Non-pigmented ciliary epithelial cell (primary cell): Measurements from ENCODE around the gene GRID2.

Source experiments
- DNase-seq: peaks from one replicate; pipeline ENCODE4 v3.0.0-alpha.2; 2010; ENCODE audit warnings: low read depth

GRID2 gene

DNA sequence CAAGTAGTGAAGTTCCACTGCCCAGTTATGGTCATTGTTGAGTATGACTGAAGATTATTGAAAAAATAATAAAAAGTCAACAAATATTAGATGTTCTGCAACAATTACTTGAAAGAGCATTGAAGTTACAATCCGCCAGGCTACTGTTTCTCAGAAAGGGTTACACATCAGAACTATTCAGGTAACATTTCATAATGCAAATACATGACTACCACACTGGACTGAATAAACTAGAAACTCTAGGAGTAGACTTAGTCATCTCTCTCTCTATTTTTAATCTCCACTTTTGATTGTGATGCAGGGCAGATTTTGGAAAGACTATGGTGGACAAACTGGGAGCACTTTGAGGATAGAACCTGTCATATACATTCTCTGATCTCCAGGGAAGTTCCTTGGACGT lies 776.5 kb downstream of the GRID2 start:
- no peak for DNase-seq

DNA sequence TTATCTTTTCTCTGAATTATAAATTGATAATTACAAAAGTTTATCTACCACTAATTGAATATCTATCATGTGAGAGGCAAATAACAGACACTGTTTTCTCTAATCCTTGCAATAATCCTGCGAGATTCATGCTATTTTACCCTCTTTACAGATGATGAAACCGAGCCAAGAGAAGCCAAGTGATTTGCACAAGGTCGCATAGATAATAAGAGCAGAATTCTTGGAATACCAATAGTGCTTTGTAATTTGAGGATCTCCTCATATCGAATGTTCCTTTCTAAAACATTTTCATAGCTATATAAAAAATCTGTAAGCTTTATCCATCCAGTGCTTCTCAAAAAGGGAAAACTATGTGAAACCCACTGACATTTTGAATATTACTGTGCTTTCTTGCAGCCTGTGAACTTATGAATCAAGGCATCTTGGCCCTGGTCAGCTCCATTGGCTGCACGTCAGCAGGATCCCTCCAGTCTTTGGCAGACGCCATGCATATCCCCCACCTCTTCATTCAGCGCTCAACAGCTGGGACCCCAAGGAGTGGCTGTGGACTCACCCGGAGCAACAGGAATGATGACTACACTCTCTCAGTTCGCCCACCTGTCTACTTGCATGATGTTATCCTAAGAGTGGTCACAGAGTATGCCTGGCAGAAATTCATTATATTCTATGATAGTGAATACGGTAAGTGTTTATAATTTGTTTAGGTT lies 781.0 kb downstream of the GRID2 start:
- DNase-seq: no peak

DNA sequence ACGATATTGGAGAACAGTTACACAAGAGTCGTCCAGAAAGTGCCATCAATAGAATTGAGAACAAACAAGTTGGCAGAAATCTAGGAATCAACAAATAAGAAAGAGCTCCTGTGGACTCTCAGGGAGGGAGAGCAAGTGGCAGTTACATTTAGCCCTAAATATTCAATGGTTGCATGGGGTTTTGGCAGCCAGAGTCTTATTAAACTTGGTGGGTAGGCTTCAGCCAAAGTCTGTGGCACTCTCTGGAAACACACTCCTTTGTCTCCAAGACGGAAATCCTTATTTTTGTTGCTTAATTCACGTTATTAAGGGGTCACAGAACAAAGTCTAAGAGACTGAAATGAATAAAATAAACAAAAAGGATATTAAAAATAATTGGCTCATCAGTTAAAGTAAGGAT lies 782.6 kb downstream of the GRID2 start:
- no peak for DNase-seq

DNA sequence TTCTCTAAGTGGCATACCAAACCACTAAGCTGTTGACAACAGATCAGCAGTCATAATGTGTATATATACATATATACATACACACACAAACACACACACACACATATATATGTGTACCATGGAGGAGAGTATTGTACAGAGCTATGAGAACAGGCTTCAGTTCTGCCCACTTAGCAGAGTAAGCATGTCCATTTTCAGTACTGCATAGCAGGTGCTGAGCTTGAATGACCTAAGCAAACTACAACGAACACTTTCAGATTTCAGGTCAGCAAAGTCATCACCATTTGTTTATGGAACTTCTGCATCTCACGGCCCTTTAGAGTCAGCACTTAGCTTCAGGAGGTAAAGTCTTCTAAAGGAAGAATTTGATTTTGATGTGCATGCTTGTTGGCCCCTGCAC lies 789.0 kb downstream of the GRID2 start:
- no peak for DNase-seq

DNA sequence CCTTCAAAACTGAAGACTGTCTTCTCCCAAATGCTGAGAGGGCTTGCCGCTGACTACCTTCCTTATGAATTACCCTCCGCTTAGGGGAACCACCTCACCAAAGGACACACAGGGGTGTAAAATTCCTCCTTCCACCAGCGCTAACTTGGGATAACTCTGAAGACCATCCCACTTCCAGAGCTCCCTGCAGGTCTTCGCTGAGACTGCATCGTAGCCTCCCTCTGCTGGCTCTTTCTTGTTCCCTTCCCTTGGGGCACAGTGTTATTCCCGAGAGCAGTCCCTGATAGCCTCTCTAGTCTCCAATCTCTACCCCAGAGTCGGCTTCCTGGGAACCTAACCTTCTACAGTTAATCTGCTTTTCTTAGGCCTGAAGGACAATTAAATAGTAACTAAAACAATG lies 799.3 kb downstream of the GRID2 start:
- no peak for DNase-seq

DNA sequence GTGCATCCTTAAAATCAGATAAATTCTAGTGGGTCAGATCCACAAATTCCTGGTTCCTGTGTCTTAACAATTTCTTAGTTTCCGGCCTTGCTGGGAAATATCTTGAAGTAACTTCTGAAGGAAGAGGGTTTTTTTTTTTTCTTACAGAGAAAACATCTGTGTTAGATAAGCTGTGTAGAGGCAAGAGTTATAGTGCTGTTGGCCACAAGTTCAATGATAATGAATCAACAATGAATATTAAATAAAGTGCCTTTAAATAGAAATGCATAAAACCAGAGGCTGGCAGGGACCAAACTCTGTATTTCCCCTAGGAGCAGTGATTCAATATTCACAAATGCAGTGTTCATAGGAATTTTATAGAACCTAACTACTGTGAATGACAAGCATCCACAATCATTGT lies 812.9 kb downstream of the GRID2 start:
- no peak for DNase-seq

DNA sequence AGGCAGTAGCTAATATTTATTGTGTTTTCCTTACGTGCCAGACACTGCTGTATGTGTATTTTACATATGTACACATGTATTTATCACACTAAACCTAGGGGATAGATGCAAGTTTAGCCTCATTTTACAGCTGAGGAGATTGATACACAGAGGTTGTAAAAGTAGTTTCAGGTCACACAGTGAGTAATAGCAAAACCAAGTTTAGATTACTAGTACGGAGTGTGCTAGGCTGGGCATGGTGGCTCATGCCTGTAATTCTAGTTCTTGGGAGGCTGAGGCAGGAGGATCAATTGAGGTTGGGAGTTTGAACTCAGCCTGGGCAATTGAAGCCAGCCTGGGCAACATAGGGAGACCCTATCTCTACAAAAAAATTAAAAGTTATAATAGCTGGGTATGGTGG lies 823.7 kb downstream of the GRID2 start:
- no peak for DNase-seq

DNA sequence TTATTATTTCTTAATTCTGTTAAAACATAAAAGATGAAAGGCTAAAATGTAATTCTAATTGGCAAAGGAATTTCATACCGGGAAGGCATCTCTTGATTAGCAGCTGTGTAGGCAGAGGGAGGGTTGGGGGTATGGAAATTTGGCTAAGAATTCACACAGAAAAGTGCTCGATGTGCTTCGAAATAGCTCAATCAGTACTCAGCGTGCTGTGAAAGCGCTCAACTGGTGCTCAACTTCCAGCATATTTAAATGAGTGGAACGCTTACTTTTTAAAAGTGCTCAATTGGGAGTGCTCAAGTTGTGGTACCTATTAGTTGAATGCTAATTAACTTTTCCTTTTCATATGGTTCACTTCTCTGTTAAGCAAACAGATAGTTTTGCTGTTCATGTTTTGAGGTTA lies 828.9 kb downstream of the GRID2 start:
- no peak for DNase-seq

DNA sequence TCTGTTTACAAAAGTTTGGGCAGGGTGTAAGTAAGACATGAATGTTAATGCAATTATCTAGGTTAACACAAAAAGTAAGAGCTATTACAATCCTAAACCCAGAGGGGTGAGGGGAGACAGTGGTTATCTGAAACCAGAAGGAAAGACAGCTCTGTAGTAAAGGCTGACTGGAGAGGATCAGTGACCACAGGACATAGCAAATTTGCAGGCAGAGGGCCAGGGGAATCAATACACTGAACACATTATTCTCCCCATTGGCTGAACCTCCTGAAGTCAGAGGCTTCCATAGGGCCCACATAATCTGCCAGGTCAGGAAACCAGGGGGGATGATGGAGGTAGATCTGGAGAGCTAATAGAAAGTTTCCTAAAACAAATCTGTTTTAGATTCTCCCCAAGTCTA lies 835.4 kb downstream of the GRID2 start:
- no peak for DNase-seq

DNA sequence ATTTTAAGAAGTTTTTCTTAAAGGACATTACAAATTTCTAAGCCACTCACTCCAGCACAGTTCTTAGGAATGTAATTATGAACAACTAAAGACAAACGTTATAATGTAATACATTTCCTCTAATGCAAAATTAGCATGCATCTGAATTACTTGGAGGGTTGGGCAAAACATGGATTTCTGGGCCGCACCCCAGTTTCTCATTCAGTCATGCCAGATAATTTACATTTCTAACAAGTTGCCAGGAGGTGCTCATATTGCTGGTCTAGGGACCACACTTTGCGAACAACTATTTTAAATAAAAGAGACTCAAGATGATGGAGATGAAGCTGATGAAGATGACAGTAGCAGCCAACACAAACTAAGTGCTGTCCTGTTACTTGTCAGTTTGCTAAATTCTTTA lies 840.1 kb downstream of the GRID2 start:
- DNase-seq: no peak

DNA sequence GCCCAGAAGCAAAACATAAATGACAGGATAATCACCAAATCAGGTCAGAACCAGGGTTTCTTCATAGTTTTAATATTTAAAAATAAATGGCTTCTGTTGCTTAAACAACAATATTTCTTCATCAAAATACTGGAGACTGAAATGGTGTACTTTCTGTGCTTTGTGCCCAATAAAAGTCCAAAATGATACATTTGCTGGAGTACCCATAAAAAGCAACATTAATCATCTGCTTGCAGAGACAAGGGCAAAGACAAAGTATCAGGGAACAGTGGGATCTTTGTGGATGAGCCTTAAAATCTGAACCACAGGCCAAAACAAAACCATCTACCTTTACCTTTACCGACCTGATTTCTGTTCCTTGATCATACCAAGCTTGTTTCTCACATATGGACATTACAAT lies 840.9 kb downstream of the GRID2 start:
- DNase-seq: no peak

DNA sequence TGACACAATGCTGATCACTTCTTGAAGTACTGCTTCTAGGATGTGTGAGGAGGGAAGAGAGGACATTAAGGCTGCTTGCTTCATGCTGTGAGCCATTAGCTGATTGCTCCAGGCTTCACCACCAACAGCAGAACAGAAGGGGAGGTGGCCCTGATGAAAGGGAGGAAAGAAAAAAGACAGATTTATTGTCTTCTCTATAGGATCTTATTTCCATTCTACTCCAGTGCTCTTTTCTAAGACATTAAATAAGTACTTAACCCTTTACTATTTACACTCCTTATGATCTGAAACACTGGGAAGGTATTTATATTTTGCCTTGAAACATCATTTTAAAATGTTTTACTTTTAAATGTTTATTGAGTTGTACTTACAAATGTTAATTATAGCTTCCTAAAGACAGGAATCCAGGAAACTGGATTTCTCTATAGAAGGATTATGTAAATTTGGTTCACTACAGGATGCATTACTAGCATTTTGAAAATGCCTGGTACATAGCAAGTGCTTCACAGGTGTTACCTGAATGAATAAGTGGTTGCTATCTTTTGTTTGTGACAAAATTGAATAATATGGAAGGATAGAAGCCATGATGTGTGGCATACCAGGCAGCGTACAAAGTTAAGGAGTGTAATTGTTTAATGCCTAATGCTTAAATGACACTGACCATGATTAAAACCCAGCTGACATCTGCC lies 843.9 kb downstream of the GRID2 start:
- no peak for DNase-seq

DNA sequence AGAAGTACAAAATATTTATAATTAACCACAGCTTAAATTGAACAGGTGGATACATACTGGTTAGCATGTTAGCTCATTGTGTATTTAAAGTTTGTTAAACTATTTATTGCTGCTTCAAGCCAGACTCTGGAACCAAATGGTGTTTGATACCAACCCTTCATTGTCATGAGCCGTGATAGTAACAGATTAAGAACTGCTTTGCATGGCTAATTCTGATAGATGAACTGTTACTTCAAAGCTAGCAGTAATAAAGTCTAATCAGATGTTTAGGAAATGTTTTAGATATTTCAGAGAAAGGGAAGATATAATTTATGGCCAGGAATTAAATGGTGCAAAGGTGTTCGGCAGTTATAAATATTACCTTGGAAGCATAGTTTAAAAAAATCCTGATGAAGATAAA lies 848.7 kb downstream of the GRID2 start:
- DNase-seq: no peak

DNA sequence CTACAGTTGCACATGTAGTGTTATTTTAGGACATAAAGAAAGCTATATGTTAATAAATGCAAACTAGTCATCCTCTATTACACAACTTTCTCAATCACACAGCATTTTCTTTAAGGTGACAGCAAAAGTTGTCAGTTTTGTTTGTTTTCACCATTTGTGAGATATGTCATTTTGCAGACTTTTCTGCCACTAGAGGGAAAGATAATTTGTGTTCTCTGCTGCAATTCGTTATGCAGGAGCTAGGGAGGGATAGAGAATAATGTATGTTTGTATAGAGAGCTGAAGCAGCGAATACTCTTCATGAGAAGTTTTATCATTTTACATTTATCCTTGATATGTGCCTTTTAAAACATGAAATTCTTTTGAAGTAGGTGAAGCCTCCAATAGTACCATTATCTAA lies 854.2 kb downstream of the GRID2 start:
- DNase-seq: no peak

DNA sequence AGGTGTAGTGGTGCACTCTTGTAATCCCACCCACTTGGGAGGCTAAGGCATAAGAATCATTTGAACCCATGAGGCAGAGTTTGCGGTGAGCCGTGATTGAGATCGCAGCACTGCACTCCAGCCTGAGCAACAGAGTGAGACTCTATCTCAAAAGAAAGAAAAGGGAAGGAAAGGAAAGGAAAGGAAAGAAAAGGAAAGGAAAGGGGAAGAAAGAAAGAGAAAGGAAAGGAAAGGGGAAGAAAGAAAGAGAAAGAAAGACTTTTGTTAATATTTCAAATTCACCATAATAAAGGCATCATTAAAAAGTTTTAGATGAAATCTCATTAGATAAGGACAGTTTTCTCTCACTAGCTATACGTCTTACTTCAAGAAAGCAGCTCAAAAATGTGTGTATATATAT lies 864.3 kb downstream of the GRID2 start:
- no peak for DNase-seq

DNA sequence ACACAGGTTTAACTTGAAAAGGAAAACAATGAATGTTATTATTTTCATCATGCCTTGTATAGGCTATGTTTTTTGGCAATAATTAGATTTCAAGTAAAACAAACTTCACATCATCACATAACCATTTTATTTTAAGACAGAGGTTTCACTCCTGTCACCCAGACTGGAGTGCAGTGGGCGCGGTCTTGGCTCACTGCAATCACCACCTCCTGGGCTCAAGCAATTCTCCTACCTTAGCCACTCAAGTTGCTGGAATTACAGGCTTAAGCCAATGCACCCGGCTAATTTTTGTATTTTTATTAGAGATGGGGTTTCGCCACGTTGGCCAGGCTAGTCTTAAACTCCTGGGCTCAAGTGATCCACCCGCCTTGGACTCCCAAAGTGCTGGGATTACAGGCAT lies 866.2 kb downstream of the GRID2 start:
- DNase-seq: no peak

DNA sequence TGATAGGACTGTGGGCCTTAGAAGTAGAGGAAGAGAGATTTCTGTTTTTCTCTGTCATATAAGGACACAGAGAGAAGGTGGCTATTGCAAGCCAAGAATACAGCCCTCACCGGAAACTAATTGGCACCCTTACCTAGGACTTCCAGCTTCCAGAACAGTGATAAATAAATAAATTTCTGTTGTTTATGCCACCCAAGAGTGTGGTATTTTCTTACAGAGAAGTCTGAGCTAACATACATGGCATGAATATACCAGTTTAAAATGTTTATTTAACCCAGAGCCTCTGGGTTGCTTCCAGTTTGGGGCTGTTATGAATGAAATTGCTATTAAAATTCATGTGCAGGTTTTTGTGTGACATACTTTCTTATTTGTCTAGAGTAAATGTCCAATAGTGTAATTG lies 870.8 kb downstream of the GRID2 start:
- no peak for DNase-seq

DNA sequence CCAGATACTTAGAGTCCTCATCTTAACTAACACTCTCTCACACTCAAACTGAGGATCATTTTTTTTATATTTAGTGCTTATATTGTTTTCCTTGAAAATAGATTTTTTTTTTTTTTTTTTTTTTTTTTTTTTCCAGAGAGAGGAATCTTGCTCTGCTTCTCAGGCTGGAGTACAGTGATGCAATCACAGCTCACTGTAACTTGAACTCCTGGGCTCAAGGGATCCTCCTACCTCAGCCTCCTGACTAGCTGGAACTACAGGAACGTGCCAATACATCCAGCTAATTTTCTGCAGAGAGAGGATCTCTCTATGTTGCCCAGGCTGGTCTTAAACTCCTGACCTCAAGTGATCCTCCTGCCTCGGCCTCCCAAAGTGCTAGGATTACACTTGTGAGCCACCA lies 874.5 kb downstream of the GRID2 start:
- no peak for DNase-seq

DNA sequence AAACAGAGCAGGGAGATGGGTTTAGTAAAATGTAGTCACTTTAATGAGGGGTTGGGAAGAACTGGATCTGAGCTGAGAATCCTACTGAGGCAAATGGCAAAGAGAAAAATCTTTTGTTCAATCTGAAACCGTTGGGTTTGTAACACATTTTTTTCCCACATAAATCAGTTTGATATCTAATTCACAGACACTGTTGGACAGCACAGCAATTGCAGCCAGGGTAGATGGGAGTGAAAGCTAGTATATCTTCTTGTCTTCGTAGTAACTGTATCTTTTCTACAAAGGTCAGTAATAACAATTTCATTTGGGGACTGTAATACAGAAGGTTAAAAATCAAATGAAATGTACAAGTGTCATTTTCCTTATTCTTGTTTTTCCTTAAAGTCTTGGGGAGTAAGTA lies 875.3 kb downstream of the GRID2 start:
- DNase-seq: no peak

DNA sequence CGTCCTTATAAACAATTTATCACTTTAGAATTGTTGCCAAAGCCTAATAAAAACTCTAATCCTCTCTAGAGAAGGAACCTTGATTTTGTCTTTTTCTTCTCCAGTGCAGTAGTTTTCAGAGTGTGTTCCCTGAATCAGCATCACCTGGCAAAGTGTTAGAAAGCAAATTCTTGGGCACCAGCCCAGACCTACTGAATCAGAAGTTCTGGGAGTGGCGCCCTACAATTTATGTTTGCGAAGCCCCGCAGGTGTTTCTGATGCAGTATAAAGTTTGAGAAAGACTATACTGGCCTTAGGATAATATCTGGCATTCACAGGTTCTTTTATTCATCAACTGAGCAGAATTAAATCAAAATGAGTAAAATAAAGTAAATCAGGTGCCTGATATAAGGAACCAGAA lies 879.0 kb downstream of the GRID2 start:
- no peak for DNase-seq

DNA sequence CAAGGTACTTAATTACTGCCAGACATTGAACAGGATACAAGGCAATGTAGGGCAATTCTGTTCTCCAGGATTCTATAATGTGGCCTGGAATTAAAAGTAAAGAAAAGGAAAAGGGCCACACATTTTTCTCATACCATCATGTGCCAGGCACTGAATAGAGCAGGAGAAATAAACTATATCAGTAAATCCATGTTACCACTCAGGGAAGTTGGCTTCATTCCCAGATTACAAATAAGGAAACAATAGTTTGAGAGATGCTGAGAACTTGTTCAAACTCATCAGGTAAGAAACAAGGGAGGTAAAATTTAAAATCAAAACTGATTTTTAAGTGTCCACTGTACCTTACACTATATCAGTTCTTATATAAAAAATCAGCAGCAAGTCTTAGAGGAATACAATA lies 879.8 kb downstream of the GRID2 start:
- DNase-seq: peak; percentile 3

DNA sequence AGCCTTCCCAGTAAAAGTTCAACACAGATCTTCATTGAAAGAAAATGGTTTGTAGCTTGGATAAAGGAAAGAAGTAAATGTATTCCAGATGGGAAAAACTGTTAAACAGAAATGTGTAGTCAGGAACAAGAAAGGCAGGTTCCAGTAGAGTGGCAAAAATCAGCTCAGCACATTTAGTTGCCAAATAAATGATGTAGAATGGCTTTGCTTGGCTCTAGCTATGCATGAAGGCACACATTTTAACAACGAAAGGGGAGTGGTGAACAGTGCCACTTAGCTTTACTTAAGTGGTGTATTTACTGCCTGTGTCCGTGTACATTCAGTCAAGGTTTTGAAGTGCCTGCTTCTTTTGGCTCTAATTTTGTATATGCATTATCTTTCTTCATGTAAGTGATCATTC lies 880.3 kb downstream of the GRID2 start:
- DNase-seq: no peak

DNA sequence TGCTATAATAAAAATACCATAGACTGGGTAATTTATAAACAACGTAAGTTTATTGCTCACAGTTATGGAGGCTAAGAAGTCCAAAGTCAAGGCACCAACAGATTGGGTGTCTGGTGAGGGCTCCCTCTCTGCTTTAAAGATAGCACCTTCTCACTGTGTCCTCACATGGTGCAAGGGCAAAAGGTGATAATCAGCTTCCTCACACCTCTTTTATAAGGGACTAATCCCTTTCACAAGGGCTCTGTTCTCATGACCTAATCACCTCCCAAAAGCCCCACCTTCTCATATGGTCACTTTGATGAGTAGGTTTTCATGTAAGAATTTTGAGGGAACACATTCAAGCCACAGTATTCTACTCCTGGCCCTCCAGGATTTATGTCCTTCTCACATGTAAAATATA lies 883.1 kb downstream of the GRID2 start:
- no peak for DNase-seq

DNA sequence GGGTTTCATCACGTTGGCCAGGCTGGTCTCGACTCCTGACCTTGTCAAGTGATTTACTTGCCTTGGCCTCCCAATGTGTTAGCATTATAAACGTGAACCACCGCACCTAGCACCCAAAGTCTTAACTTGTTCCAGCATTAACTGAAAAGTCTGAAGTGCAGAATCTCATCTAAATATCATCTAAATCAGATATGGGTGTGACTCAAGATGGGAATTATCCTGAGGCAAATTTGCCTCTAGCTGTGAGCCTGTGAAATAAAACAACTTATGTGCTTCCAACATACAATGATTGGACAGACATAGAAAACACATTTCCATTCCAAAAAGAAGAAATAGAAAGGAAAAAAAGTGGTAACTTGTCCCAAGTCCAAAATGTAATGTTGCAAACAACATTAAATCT lies 883.7 kb downstream of the GRID2 start:
- no peak for DNase-seq
